ENCODE measurements around the gene NKAIN1.
"Not testable (repeated sequence)": the region's sequence is repeated elsewhere in the genome, so short reads cannot be mapped to it uniquely, and the experiment has no call there.

- TF ChIP-seq, protein P1, sequence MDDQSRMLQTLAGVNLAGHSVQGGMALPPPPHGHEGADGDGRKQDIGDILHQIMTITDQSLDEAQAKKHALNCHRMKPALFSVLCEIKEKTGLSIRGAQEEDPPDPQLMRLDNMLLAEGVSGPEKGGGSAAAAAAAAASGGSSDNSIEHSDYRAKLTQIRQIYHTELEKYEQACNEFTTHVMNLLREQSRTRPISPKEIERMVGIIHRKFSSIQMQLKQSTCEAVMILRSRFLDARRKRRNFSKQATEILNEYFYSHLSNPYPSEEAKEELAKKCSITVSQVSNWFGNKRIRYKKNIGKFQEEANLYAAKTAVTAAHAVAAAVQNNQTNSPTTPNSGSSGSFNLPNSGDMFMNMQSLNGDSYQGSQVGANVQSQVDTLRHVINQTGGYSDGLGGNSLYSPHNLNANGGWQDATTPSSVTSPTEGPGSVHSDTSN (CRISPR knock-in tag; IDR thresholded peaks at IDR 0.05): not testable (repeated sequence)
- TF ChIP-seq GLI4 (tag by site-specific recombination; IDR thresholded peaks at IDR 0.05); ZNF76 (tag by site-specific recombination; IDR thresholded peaks at IDR 0.05; ENCODE audit: borderline replicate concordance, low read depth); CTCF (tag by site-specific recombination; IDR thresholded peaks at IDR 0.05); ZNF391 (tag by site-specific recombination; IDR thresholded peaks at IDR 0.05; ENCODE audit: borderline replicate concordance, low read depth); TCF7L2 (IDR thresholded peaks at IDR 0.05; ENCODE audit: borderline replicate concordance, low read depth, low read length); GLIS2 (tag by site-specific recombination; IDR thresholded peaks at IDR 0.05); ZBTB20 (tag by site-specific recombination; IDR thresholded peaks at IDR 0.05); ZNF707 (tag by site-specific recombination; IDR thresholded peaks at IDR 0.05); ZBTB7A (tag by site-specific recombination; IDR thresholded peaks at IDR 0.05; ENCODE audit: low read depth); ZNF510 (tag by site-specific recombination; IDR thresholded peaks at IDR 0.05; ENCODE audit: insufficient replicate concordance); ZNF133 (tag by site-specific recombination; IDR thresholded peaks at IDR 0.05): not testable (repeated sequence)
- TF ChIP-seq, protein P2, sequence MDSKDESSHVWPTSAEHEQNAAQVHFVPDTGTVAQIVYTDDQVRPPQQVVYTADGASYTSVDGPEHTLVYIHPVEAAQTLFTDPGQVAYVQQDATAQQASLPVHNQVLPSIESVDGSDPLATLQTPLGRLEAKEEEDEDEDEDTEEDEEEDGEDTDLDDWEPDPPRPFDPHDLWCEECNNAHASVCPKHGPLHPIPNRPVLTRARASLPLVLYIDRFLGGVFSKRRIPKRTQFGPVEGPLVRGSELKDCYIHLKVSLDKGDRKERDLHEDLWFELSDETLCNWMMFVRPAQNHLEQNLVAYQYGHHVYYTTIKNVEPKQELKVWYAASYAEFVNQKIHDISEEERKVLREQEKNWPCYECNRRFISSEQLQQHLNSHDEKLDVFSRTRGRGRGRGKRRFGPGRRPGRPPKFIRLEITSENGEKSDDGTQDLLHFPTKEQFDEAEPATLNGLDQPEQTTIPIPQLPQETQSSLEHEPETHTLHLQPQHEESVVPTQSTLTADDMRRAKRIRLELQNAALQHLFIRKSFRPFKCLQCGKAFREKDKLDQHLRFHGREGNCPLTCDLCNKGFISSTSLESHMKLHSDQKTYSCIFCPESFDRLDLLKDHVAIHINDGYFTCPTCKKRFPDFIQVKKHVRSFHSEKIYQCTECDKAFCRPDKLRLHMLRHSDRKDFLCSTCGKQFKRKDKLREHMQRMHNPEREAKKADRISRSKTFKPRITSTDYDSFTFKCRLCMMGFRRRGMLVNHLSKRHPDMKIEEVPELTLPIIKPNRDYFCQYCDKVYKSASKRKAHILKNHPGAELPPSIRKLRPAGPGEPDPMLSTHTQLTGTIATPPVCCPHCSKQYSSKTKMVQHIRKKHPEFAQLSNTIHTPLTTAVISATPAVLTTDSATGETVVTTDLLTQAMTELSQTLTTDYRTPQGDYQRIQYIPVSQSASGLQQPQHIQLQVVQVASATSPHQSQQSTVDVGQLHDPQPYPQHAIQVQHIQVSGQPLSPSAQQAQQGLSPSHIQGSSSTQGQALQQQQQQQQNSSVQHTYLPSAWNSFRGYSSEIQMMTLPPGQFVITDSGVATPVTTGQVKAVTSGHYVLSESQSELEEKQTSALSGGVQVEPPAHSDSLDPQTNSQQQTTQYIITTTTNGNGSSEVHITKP (tag by site-specific recombination; IDR thresholded peaks at IDR 0.05): not testable (repeated sequence)
- TF ChIP-seq, protein P3, sequence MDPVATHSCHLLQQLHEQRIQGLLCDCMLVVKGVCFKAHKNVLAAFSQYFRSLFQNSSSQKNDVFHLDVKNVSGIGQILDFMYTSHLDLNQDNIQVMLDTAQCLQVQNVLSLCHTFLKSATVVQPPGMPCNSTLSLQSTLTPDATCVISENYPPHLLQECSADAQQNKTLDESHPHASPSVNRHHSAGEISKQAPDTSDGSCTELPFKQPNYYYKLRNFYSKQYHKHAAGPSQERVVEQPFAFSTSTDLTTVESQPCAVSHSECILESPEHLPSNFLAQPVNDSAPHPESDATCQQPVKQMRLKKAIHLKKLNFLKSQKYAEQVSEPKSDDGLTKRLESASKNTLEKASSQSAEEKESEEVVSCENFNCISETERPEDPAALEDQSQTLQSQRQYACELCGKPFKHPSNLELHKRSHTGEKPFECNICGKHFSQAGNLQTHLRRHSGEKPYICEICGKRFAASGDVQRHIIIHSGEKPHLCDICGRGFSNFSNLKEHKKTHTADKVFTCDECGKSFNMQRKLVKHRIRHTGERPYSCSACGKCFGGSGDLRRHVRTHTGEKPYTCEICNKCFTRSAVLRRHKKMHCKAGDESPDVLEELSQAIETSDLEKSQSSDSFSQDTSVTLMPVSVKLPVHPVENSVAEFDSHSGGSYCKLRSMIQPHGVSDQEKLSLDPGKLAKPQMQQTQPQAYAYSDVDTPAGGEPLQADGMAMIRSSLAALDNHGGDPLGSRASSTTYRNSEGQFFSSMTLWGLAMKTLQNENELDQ (tag by site-specific recombination; IDR thresholded peaks at IDR 0.05; ENCODE audit: low read depth): not testable (repeated sequence)
These were observed 101.8 kb downstream of the NKAIN1 start for GRCh38 chr1:31137873-31138272.

Measured in HEK293 (cell line).